ENCODE results near the gene CDPF1. TPM values are rescaled to one million over a fixed set of nuclear protein-coding genes. Genes with fewer than 3 reads are reported as not detected.

The CDPF1 gene
- total and polyA plus RNA-seq, 2 experiments from 2014 or later: 10.1 to 14.5 TPM

GRCh38 chr22:46203601-46203980 is 46.5 kb downstream of the CDPF1 start (continued):
- TF ChIP-seq, protein P1, sequence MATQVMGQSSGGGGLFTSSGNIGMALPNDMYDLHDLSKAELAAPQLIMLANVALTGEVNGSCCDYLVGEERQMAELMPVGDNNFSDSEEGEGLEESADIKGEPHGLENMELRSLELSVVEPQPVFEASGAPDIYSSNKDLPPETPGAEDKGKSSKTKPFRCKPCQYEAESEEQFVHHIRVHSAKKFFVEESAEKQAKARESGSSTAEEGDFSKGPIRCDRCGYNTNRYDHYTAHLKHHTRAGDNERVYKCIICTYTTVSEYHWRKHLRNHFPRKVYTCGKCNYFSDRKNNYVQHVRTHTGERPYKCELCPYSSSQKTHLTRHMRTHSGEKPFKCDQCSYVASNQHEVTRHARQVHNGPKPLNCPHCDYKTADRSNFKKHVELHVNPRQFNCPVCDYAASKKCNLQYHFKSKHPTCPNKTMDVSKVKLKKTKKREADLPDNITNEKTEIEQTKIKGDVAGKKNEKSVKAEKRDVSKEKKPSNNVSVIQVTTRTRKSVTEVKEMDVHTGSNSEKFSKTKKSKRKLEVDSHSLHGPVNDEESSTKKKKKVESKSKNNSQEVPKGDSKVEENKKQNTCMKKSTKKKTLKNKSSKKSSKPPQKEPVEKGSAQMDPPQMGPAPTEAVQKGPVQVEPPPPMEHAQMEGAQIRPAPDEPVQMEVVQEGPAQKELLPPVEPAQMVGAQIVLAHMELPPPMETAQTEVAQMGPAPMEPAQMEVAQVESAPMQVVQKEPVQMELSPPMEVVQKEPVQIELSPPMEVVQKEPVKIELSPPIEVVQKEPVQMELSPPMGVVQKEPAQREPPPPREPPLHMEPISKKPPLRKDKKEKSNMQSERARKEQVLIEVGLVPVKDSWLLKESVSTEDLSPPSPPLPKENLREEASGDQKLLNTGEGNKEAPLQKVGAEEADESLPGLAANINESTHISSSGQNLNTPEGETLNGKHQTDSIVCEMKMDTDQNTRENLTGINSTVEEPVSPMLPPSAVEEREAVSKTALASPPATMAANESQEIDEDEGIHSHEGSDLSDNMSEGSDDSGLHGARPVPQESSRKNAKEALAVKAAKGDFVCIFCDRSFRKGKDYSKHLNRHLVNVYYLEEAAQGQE (IDR thresholded peaks at IDR 0.05; ENCODE audit: unreplicated experiment): no peak
- no peak for TF ChIP-seq NANOG (IDR thresholded peaks at IDR 0.05; ENCODE audit: borderline replicate concordance)
- no peak for TF ChIP-seq POLR2AphosphoS5 (IDR thresholded peaks at IDR 0.05; ENCODE audit: low read depth)
- no peak for TF ChIP-seq STAT1 (IDR thresholded peaks at IDR 0.05; ENCODE audit: unreplicated experiment)

- Histone ChIP-seq H3K27ac (ENCODE audit: low read depth) (no peak overlapping the region), H3K36me3 (ENCODE audit: insufficient read depth) (no peaks in the 10 kb centered on the region), H3K27me3 (ENCODE audit: insufficient read depth) (no peaks in the 10 kb centered on the region), H4K20me1 (replicated peaks; ENCODE audit: insufficient read depth) (no peaks in the 10 kb centered on the region), H3K79me2 (replicated peaks; ENCODE audit: insufficient read depth) (no peaks in the 10 kb centered on the region), H3K9me2 (ENCODE audit: insufficient read depth) (peaks cover 5% of the 10 kb centered on the region; the same call in 1 of the 2 replicates), H3F3A (replicated peaks; ENCODE audit: low read depth) (no peaks in the 10 kb centered on the region), H3K4me2 (no peak overlapping the region), H3K4me3 (no peak overlapping the region), H2AFZ (no peak overlapping the region), H3K4me1 (ENCODE audit: insufficient read depth) (peaks cover 7% of the 10 kb centered on the region)
- peaks cover 16% of the 10 kb centered on the region; the same call in 1 of the 3 replicates for H3K36me3 Mint-ChIP-seq (ENCODE audit: low read depth)
- peaks cover 15% of the 10 kb centered on the region; the same call in 2 of the 3 replicates for H3K4me1 Mint-ChIP-seq
- H3K27me3 Mint-ChIP-seq (ENCODE audit: insufficient read depth, low read depth, poor library complexity): peaks cover 3% of the 10 kb centered on the region
- DNase-seq (ENCODE audit: low spot score) (no peak), ATAC-seq (no peak)
- H3K27ac Mint-ChIP-seq: no peak overlapping the region
- H3K9me3 Mint-ChIP-seq: peaks cover 12% of the 10 kb centered on the region; the same call in 2 of the 3 replicates
- H3K4me3 Mint-ChIP-seq: no peak overlapping the region
- no peak for TF ChIP-seq ZNF114 (CRISPR knock-in tag; IDR thresholded peaks at IDR 0.05)
- no peak for TF ChIP-seq ZNF462 (CRISPR knock-in tag; IDR thresholded peaks at IDR 0.05)
- TF ChIP-seq EZH2 (IDR thresholded peaks at IDR 0.05; ENCODE audit: low read depth, unreplicated experiment): no peak
- TF ChIP-seq ZNF331 (CRISPR knock-in tag; IDR thresholded peaks at IDR 0.05; ENCODE audit: low read depth): no peak
- TF ChIP-seq POLR2AphosphoS5 (IDR thresholded peaks at IDR 0.05; ENCODE audit: low read depth): no peak
- TF ChIP-seq EZH2phosphoT487 (IDR thresholded peaks at IDR 0.05; ENCODE audit: unreplicated experiment): no peak
- TF ChIP-seq, protein P1 (IDR thresholded peaks at IDR 0.05; ENCODE audit: unreplicated experiment): no peak
These were observed 47.0 kb downstream of the CDPF1 start for GRCh38 chr22:46202897-46203600.

Data from GM23338 (cell line).